Lower leg skin (tissue), 3 donors: Measurements from ENCODE around the gene CERK.

ENCODE experiments used
- CTCF ChIP-seq, 3 donors: fragments of 450-650 bp; IDR thresholded peaks; one replicate each; pipeline ENCODE4 v1.5.1; 2016; ENCODE audit warnings: antibody characterized with exemption in 3 of 3, mild to moderate bottlenecking in 3 of 3, moderate library complexity in 2 of 3
- POLR2A ChIP-seq, 2 donors: fragments of 450-650 bp; IDR thresholded peaks; one replicate each; pipeline ENCODE4 v1.6.1; 2016 to 2017; ENCODE audit warnings: antibody characterized with exemption in 2 of 2, mild to moderate bottlenecking in 1 of 2, moderate library complexity in 1 of 2

GRCh38 chr22:46754110-46754799, 16.2 kb upstream of the CERK start:
- TF ChIP-seq CTCF (IDR thresholded peaks at IDR 0.05) = no peak
- no peak for TF ChIP-seq POLR2A (IDR thresholded peaks at IDR 0.05)
